Chondrocyte (in vitro differentiated cells): ENCODE data around the gene CSPG5. TPM values are rescaled to one million over a fixed set of nuclear protein-coding genes. Genes with fewer than 3 reads are reported as not detected.

ENCODE experiments used
- DNase-seq: peaks from one replicate; pipeline ENCODE4 v3.0.0; 2021; ENCODE audit warnings: mixed read lengths, low spot score
- H3K27ac Mint-ChIP-seq: one replicate; pipeline ENCODE4 v1.8.0; 2021; ENCODE audit warnings: mild to moderate bottlenecking, moderate library complexity, mixed read lengths; ENCODE audit not compliant: unreplicated experiment
- H3K27me3 Mint-ChIP-seq: 2 replicates; pipeline ENCODE4 v1.8.0; 2021; ENCODE audit warnings: low read depth, mixed read lengths
- H3K36me3 Mint-ChIP-seq: 2 replicates; pipeline ENCODE4 v1.8.0; 2021; ENCODE audit warnings: low read depth, mixed read lengths
- H3K4me1 Mint-ChIP-seq: 2 replicates; pipeline ENCODE4 v1.8.0; 2021; ENCODE audit warnings: low read depth, mild to moderate bottlenecking, mixed read lengths
- H3K4me3 Mint-ChIP-seq: one replicate; pipeline ENCODE4 v1.8.0; 2021; ENCODE audit warnings: mild to moderate bottlenecking, moderate library complexity, mixed read lengths; ENCODE audit not compliant: unreplicated experiment
- H3K9me3 Mint-ChIP-seq: 2 replicates; pipeline ENCODE4 v1.8.0; 2021; ENCODE audit warnings: low read depth, mixed read lengths
- long read RNA-seq: library from polyadenylated mRNA; stranded (forward); transcript quantifications from one replicate; pipeline ENCODE4 v2.0.0, GENCODE V29; 2021
- total RNA-seq: library from RNA; stranded (reverse); gene quantifications from 3 replicates; pipeline ENCODE4 v1.2.1, GENCODE V29; 2021
- TF ChIP-seq, protein P1 (sequence below): fragments of 200-600 bp; sonication (generic); IDR thresholded peaks from 2 replicates; pipeline ENCODE4 v1.5.0; 2021; ENCODE audit warnings: antibody characterized with exemption, mild to moderate bottlenecking, moderate library complexity

Gene CSPG5, protein sequence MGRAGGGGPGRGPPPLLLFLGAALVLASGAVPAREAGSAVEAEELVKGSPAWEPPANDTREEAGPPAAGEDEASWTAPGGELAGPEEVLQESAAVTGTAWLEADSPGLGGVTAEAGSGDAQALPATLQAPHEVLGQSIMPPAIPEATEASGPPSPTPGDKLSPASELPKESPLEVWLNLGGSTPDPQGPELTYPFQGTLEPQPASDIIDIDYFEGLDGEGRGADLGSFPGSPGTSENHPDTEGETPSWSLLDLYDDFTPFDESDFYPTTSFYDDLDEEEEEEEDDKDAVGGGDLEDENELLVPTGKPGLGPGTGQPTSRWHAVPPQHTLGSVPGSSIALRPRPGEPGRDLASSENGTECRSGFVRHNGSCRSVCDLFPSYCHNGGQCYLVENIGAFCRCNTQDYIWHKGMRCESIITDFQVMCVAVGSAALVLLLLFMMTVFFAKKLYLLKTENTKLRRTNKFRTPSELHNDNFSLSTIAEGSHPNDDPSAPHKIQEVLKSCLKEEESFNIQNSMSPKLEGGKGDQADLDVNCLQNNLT
- total RNA-seq: 1.2 to 2.8 TPM (median 2.1 TPM) in 3 replicates
- long read RNA-seq, full-length matches to known transcripts: 1 of 1 reads
- long read RNA-seq, partial matches to known transcripts: 0 of 1 reads
- long read RNA-seq, other reads (novel, unspliced or antisense): 0 of 1 reads

DNA sequence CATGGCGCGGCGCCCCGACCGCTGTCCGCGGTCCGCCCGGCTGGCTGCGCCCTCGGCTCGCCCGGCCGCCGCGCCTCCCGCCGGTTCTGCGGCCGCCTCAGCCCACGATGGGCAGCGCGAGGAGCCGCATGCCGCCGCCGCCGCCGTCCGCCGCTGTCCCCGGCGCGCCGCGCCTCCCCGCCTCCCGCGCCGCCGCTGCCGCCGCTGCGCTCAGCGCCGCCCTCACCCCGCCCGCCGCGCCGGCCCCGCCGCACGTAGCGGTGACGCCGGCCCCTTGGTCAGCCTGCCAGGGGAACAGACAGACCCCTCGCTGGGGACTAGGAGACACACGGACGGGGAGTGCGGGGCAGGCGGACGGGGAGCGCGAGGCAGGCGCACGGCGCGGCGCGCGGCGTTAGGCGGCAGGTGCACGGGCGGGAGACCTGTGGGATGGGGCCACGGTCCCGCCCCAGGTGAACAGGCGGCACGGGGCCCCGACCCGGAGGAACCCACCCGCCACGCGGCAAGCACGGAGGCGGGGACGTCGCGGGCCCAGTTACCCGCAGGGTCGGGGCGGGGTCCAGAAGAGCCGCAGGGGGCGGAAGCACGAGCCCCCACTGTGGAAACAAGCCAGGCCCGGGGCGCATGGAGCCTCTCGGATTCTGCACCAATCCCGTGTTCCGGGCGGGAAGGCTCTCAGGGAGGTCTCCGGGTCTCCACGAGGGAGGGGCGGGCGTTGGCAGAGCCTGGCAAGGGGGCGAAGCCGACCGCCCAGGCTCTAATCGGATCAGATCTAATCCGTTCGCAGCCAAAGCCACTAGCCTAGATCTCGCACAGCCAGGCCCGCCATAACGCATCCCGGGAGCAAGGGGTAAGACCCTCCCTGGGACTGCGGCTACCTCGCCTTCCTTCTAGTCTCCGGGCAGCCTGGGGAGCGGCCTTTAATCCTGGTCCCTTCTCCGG, at the start of gene CSPG5:
TSS of gene CSPG5 (minus strand) at position 175 of the 942 bp plus-strand sequence. CDS start at position 3, 172 bp downstream.
- no peaks in the 10 kb centered on the region for H3K36me3 Mint-ChIP-seq
- H3K9me3 Mint-ChIP-seq: no peaks in the 10 kb centered on the region
- TF ChIP-seq, protein P1, sequence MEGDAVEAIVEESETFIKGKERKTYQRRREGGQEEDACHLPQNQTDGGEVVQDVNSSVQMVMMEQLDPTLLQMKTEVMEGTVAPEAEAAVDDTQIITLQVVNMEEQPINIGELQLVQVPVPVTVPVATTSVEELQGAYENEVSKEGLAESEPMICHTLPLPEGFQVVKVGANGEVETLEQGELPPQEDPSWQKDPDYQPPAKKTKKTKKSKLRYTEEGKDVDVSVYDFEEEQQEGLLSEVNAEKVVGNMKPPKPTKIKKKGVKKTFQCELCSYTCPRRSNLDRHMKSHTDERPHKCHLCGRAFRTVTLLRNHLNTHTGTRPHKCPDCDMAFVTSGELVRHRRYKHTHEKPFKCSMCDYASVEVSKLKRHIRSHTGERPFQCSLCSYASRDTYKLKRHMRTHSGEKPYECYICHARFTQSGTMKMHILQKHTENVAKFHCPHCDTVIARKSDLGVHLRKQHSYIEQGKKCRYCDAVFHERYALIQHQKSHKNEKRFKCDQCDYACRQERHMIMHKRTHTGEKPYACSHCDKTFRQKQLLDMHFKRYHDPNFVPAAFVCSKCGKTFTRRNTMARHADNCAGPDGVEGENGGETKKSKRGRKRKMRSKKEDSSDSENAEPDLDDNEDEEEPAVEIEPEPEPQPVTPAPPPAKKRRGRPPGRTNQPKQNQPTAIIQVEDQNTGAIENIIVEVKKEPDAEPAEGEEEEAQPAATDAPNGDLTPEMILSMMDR: no peak
- no peaks in the 10 kb centered on the region for H3K4me1 Mint-ChIP-seq
- no peaks in the 10 kb centered on the region for H3K27me3 Mint-ChIP-seq
- no peak for DNase-seq
- peak within 1 kb of the TSS; percentile 55 for H3K4me3 Mint-ChIP-seq
- H3K27ac Mint-ChIP-seq: no peak within 1 kb of the TSS

DNA sequence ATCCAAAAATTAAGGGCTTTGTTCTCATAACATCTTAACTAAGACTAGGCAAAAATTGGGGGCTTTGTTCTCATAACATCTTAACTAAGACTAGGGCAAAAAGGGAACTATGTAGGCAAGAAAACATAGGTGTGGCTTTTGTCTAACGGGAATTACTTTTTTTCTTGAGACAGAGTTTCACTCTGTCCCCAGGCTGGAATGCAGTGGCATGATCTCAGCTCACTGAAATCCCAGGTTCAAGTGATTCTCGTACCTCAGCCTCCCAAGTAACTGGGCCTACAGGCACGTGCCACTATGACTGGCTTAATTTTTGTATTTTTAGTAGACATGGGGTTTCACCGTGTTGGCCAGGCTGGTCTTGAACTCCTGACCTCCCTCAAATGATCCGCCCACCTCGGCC, 49.8 kb upstream of the CSPG5 start:
- H3K27me3 Mint-ChIP-seq: no peaks in the 10 kb centered on the region
- TF ChIP-seq, protein P1: no peak
- H3K4me1 Mint-ChIP-seq: peaks cover 12% of the 10 kb centered on the region
- H3K36me3 Mint-ChIP-seq: peaks cover 32% of the 10 kb centered on the region
- H3K9me3 Mint-ChIP-seq: no peaks in the 10 kb centered on the region
- no peak overlapping the region for H3K4me3 Mint-ChIP-seq
- H3K27ac Mint-ChIP-seq: peak overlapping the region; percentile 42
- no peak for DNase-seq

DNA sequence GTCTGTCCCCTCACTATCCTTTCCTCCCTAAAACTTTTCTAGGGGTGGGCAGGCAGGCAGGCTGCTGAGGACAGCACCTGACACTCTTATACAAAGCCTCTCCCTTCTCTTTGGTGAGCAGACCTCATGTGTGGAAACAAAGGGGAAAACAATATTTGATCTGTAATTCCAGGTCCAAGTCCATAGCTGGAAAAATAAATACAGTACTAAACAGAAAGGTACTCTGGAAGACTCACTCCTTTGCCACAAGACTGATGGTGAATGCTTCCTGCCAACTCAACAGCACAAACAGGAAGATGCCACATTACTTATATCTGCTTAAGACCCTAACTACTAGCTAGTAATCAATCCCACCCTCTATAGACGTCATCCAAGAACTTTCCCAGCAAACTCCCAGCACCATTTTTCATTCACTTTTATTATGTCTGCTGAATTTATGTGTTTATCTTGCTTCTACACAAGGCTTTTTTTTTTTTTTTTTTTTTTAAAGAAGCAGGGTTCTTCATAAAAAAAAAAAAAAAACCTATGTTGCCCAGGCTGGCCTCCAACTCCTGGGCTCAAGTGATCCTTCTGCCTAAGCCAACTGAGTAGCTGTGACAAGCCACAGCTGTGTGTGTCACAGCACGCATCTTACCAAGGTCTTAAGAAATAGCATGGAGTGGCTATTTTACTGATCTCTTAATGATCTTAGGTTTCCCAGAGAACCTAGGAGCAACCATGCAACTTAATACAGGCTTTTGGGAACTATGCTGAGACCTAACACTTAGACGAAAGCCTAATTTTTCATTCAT, 44.2 kb upstream of the CSPG5 start:
- no peak overlapping the region for H3K27ac Mint-ChIP-seq
- DNase-seq: no peak
- H3K4me1 Mint-ChIP-seq: peaks cover 18% of the 10 kb centered on the region
- H3K36me3 Mint-ChIP-seq: peaks cover 25% of the 10 kb centered on the region
- no peak overlapping the region for H3K4me3 Mint-ChIP-seq
- TF ChIP-seq, protein P1: no peak
- no peaks in the 10 kb centered on the region for H3K9me3 Mint-ChIP-seq
- no peaks in the 10 kb centered on the region for H3K27me3 Mint-ChIP-seq

DNA sequence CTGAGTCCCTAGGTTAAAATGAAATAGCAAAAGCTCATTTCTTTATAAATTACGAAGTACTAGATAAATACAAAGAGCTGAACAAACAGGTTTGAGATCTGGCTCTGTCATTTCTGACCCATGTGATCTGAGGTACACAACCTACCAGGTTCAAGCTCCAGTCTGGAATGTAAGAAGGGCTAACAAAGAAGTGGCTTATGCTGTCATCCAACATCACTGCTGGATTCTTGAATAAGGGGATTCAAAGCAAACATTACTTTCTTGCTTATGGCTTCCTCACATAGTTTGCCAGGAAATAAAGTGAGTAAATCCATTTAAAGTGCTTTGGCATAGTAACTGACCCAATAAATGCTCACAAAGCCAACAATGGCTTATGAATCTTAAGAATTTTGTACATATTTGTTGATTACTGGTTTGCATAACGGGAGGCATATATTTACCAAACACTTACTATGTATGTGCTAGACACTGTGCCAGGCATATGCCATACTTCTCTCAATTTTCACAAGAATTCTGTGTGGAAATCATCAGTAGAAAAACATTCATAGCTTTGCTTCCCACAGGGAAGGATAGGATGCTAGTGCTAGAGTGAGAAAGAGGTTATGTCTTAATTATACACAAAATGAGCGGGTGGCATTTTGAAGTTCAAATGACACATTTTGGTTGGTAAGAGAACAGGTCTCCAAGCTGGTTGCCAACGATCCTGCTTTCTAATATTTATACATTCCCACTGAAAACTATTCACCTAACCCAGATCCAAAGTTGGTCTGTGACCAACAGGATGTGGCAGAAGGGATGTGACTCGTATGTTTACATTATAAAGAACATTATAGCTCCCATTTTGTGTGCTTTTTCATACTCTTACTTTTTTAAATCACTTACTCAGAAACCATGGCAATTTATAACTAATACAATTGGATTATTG, 38.7 kb upstream of the CSPG5 start:
- H3K27me3 Mint-ChIP-seq: no peaks in the 10 kb centered on the region

More for the DNA sequence above, 38.7 kb upstream of the CSPG5 start:
- TF ChIP-seq, protein P1: no peak
- Mint-ChIP-seq H3K9me3 (no peaks in the 10 kb centered on the region), H3K4me3 (peak overlapping the region; percentile 15), H3K27ac (peak overlapping the region; percentile 84), H3K36me3 (peaks cover 20% of the 10 kb centered on the region), H3K4me1 (peaks cover 36% of the 10 kb centered on the region)
- no peak for DNase-seq
